Loucy (cell line): ENCODE measurements around the gene TPD52L3.

Experiments
- H2AFZ ChIP-seq: fragments of 200-600 bp; sonication (generic); 2 replicates; pipeline ENCODE4 v1.6.0; 2016; ENCODE audit warnings: antibody characterized with exemption, mild to moderate bottlenecking, low read length, moderate library complexity
- H3F3A ChIP-seq: fragments of 200-600 bp; 2 replicates; pipeline ENCODE4 v1.6.0; 2016; ENCODE audit warnings: antibody characterized with exemption, low read depth, mild to moderate bottlenecking
- H3K27me3 ChIP-seq: fragments of 200-600 bp; sonication (generic); 2 replicates; pipeline ENCODE4 v1.6.1; 2014; ENCODE audit warnings: low read length, mild to moderate bottlenecking; ENCODE audit not compliant: insufficient read depth, poor library complexity, severe bottlenecking
- H3K36me3 ChIP-seq: fragments of 200-600 bp; sonication (generic); 2 replicates; pipeline ENCODE4 v1.6.1; 2016; ENCODE audit warnings: low read length; ENCODE audit not compliant: insufficient read depth
- H3K4me1 ChIP-seq: fragments of 200-600 bp; sonication (generic); 2 replicates; pipeline ENCODE4 v1.5.1; 2014; ENCODE audit warnings: low read length, mild to moderate bottlenecking; ENCODE audit not compliant: insufficient read depth, poor library complexity, severe bottlenecking
- H3K4me2 ChIP-seq: fragments of 200-600 bp; sonication (generic); 2 replicates; pipeline ENCODE4 v1.6.0; 2014; ENCODE audit warnings: antibody characterized with exemption, low read length, low read depth, mild to moderate bottlenecking; ENCODE audit not compliant: poor library complexity, severe bottlenecking
- H3K4me3 ChIP-seq: fragments of 200-600 bp; sonication (generic); 2 replicates; pipeline ENCODE4 v1.5.1; 2014; ENCODE audit warnings: low read length, mild to moderate bottlenecking, mixed read lengths; ENCODE audit not compliant: poor library complexity, severe bottlenecking
- H3K79me2 ChIP-seq: fragments of 200-600 bp; sonication (generic); 2 replicates; pipeline ENCODE4 v1.6.1; 2014; ENCODE audit warnings: low read length; ENCODE audit not compliant: insufficient read depth
- H3K9ac ChIP-seq: fragments of 200-600 bp; sonication (generic); 2 replicates; pipeline ENCODE4 v1.6.0; 2014; ENCODE audit warnings: mild to moderate bottlenecking, low read depth, low read length, moderate library complexity; ENCODE audit not compliant: poor library complexity, severe bottlenecking
- H3K9me2 ChIP-seq: fragments of 200-600 bp; sonication (generic); replicated peaks from 2 replicates; pipeline ENCODE4 v1.6.1; 2016; ENCODE audit warnings: low read depth, low read length, mixed read lengths
- H3K9me3 ChIP-seq: fragments of 200-600 bp; sonication (generic); 2 replicates; pipeline ENCODE4 v1.6.1; 2014; ENCODE audit warnings: mild to moderate bottlenecking, antibody characterized with exemption, low read length, low read depth; ENCODE audit not compliant: insufficient read depth
- H4K20me1 ChIP-seq: fragments of 200-600 bp; sonication (generic); 2 replicates; pipeline ENCODE4 v1.6.0; 2014; ENCODE audit warnings: antibody characterized with exemption, low read length, mild to moderate bottlenecking; ENCODE audit not compliant: insufficient read depth, poor library complexity, severe bottlenecking
- CTCF ChIP-seq: fragments of 200-600 bp; sonication (generic); conservative IDR thresholded peaks from 2 replicates; pipeline ENCODE4 v1.5.1; 2014; ENCODE audit warnings: mild to moderate bottlenecking, antibody characterized with exemption, low read length
- EZH2phosphoT487 ChIP-seq: fragments of 200-600 bp; IDR thresholded peaks from 2 replicates; pipeline ENCODE4 v1.6.1; 2018; ENCODE audit warnings: antibody characterized with exemption, mild to moderate bottlenecking, moderate library complexity, borderline replicate concordance

TPD52L3 gene

GRCh38 chr9:6351737-6352136 lies 23.6 kb downstream of the TPD52L3 start:
- Histone ChIP-seq H3K27me3 (no peaks in the 10 kb centered on the region), H3K79me2 (no peaks in the 10 kb centered on the region), H3K9ac (no peak overlapping the region), H3K9me2 (no peaks in the 10 kb centered on the region), H3K4me3 (no peak overlapping the region), H2AFZ (no peak overlapping the region), H3F3A (no peaks in the 10 kb centered on the region), H3K4me2 (no peak overlapping the region), H3K4me1 (no peaks in the 10 kb centered on the region), H4K20me1 (no peaks in the 10 kb centered on the region), H3K36me3 (no peaks in the 10 kb centered on the region), H3K9me3 (no peaks in the 10 kb centered on the region)
- TF ChIP-seq EZH2phosphoT487 (no peak), CTCF (no peak)

DNA sequence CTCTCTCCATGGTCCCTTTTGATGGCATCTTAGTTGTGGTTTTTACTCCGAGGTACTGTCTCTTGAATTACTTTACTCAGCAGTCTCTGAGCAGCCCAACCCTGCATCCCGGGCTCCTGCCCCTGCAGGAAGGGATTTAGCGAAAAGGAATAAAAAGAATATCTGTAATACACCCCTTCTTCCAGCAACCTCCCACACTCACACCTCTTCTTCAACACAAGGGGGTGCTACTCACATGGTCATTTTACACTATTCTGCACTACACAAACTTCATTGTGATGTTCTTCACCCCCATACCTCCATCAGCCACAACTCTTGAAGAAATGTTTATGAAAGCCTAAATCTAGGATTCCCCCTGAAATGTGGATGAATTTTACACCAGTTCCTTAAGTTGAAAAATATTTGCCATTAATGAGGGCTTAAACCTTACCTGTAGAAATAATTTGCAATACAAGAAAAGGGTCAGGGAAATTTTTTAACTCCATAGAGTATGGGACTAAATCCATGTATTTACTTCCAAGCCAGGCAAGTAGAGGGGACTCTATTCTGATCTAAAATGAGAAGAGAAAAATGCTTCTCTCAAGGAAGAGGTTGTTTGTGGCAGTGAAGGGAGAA lies 26.0 kb downstream of the TPD52L3 start:
- no peaks in the 10 kb centered on the region for H3F3A ChIP-seq
- no peaks in the 10 kb centered on the region for H3K9me3 ChIP-seq
- H3K36me3 ChIP-seq, result no peaks in the 10 kb centered on the region
- H3K4me2 ChIP-seq, result no peak overlapping the region
- no peaks in the 10 kb centered on the region for H3K9me2 ChIP-seq
- no peaks in the 10 kb centered on the region for H3K79me2 ChIP-seq
- no peaks in the 10 kb centered on the region for H3K27me3 ChIP-seq
- H3K4me1 ChIP-seq, result no peaks in the 10 kb centered on the region
- H2AFZ ChIP-seq, result peak overlapping the region; percentile 50
- H4K20me1 ChIP-seq, result no peaks in the 10 kb centered on the region
- H3K4me3 ChIP-seq, result no peak overlapping the region
- no peak for TF ChIP-seq EZH2phosphoT487
- peak; percentile 83 for TF ChIP-seq CTCF
- no peak overlapping the region for H3K9ac ChIP-seq

DNA sequence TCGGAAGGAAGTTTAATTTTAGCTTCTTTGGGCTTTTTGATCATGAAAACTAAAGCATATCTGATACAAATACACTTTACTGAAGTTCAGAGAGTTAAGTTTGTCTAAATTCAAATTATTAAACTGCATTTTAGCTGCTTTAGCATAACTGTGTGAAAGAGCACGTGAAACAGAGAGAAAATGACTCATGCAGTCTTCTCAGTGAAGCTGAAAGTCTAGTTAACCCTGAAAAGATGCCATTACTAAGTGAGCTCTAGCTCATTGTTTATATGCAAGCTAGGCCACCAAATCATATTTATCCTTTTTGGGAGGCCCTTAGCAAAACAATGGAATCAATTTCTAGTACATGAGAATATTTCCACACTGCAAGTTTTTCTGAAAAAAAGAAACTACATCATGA lies 27.6 kb downstream of the TPD52L3 start:
- TF ChIP-seq EZH2phosphoT487, result no peak
- TF ChIP-seq CTCF, result no peak
- 0 out of 2 replicates have a peak overlapping the region, but pooled peaks have one; percentile 3 for H2AFZ ChIP-seq

More for the DNA sequence above, 27.6 kb downstream of the TPD52L3 start:
- Histone ChIP-seq H3K9me3 (no peaks in the 10 kb centered on the region), H3F3A (no peaks in the 10 kb centered on the region), H3K9me2 (no peaks in the 10 kb centered on the region), H3K4me3 (no peak overlapping the region), H3K27me3 (no peaks in the 10 kb centered on the region), H4K20me1 (no peaks in the 10 kb centered on the region), H3K4me1 (no peaks in the 10 kb centered on the region), H3K4me2 (no peak overlapping the region), H3K9ac (no peak overlapping the region), H3K36me3 (no peaks in the 10 kb centered on the region), H3K79me2 (no peaks in the 10 kb centered on the region)
